GM20431 (cell line): ENCODE data around the gene SUOX.
"Not testable (repeated sequence)": the region's sequence is repeated elsewhere in the genome, so short reads cannot be mapped to it uniquely, and the experiment has no call there.

Experiments
- in situ Hi-C: fragments of 300-500 bp; cut with MseI, MboI; formaldehyde crosslinking; loops from one replicate; pipeline ENCODE4 v1.15.0; 2020; ENCODE audit warnings: low sequenced_read_pairs; ENCODE audit not compliant: unreplicated experiment

Gene SUOX

DNA sequence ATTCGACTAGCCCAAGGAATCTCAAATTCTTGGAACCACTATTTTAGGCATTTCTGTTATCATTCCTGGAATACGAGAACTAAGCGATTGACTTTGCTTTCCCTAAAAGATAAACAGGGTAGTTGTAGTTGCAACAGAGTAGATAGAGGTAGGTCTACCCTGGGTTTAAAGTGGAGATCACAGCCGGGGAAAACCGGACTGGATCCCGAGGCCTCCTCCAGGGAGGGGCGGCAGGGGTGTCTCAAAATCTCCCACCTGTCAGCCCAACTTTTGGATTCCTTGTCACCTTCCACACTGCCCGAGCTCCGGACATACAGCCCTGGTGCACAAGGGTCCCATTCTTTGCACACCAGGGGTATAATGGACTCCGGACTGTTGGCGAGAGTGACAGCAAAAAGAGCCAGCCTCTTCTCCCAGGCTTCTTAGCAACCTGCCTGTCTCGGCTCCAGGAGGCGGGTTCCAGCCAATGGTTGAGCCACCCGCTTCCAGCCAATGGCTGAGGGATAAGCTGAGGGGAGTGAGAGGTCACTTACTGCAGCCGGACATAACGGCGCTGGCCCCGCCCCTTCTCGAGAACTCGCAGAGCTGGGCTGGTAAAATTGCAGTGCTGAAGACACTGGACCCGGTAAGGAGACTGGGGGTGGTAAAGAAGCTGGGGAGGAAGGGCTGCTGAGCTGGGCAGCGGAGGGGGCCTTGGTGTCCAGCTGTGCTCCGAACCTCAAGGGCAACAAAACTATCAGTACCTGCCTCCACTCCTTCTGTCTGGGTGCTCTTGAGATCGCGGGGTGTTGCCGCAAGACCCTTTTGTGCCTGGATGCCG is at the start of gene SUOX:
Gene SUOX, plus strand, starts transcription at position 562 of the 820 bp plus-strand sequence. CDS start 4,946 bp downstream, outside the sequence.
- in situ Hi-C loops: no loop called here

DNA sequence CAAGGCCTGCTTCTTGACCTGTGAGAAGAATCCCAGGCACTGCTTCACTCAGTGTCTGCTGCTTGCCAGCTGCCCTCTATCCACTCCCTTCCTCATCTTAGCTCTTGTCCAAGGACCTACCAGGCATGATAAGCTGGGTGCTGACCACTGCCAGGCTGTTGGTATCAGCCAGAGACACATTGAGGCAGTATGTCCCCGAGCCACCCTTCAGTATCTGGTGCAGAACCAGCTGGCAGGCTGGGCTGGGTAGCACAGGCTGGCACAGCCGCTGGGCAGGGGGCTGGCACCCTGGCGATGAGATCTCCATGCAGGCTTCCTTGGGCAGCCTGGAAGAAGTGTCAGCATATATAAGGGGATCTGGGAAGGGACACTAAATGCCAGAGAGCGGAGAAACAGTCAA is 41.7 kb upstream of the SUOX start:
- in situ Hi-C loops: no loop called here

DNA sequence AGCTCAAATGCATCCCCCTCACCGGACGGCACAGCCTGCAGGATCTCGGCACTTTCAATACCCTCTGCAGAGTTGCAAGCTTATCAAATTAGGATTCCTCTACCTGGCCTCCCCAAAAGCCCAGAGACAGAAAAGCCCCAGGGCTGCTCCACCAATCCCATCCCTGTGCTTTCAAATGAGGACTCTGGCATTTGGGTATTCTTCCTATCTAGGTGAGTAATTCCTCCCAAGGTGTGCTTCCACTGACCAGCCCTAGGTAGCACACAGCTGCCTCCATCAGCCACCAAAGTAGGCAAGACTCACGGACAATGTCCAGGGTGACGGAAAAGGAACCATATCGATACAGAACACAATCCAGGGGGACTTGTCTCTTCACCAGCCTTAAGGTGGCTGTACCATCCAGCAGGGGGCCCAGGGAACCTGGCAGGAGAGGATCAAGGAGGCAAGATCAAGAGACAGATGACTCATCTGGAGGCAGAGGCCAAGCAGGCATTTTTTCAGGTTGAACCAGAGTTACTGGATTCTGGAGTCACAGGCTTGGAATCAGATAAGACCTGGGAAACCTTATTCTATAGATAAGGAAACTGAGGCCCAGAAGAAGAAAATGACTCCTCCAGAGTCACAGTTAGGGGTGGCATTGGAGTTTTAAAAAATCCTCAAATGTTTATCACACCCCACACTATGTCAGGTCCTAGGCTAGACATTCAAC is 41.1 kb upstream of the SUOX start:
- in situ Hi-C loops: no loop called here

DNA sequence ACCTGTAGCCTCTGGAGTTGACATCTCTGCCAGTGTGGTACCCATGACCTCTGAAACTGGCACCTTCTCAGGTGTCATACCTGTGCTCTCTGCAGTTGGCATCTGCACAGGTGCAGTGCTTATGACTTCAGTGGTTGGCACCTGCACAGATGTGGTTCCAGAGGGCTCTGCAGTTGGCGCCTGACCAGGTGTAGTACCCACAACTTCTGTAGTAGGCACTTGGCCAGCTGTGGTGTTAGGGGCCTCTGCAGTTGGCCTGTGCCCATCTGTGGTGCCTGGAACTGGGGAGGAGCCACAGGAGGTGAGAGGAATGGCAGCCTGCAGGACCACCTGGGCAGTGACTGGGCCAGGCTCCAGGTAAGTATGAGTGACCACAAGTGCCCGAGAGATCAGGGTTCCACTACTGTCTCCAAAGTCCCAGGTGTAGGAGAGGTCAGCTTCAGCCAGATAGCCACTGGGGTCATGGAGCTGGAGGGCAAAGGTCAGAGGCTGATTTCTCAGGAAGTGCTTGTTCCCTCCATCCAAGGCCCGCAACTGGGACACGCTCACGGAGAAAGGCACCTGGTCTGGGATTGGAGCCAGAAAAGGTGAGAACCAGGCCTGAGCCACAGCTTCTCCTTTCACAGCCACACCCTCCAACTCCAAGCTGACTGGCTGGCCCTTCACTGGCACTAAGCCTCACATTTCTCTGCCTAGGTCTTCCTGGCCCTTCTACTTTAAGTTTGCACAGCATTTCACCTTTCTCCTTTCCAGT is 39.8 kb upstream of the SUOX start:
- in situ Hi-C loops: no loop called here

DNA sequence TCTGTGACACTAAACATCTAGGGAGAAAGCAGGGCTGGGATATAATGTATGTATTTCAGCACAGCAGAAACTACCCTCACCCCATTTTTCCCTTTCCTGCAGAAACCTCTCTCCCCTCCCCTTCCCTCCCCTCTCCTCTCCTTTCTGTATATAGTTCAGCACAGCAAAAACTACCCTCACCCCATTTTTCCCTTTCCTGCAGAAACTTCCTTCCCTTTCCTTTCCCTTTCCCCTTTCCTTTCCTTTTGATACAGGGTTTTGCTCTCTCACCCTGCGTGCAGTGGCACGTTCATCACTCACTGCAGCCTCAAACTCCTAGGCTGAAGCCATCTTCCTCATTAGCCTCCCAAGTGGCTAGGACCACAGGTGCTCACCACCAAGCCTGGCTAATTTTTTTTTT is 33.3 kb upstream of the SUOX start:
- in situ Hi-C loops: no loop called here

DNA sequence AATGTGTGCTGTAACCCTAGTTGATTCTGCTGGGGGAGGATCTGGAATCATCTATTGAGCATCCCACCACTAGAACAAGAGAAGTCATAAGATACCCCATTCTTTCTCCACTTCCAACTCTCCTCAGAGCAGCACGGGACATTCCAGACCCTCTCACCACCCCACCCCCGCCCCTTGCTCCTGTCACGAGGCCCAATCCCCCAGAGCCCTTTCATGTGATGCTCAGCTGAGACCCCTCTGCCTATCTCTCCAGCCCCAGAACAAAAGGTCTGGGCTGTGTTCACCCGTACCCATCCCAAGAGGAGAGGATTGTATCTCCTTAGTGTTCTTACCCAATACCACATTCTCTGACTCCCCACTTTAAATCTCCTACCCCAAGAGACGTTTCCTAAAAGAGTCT is 31.8 kb upstream of the SUOX start:
- in situ Hi-C loops: no loop called here

DNA sequence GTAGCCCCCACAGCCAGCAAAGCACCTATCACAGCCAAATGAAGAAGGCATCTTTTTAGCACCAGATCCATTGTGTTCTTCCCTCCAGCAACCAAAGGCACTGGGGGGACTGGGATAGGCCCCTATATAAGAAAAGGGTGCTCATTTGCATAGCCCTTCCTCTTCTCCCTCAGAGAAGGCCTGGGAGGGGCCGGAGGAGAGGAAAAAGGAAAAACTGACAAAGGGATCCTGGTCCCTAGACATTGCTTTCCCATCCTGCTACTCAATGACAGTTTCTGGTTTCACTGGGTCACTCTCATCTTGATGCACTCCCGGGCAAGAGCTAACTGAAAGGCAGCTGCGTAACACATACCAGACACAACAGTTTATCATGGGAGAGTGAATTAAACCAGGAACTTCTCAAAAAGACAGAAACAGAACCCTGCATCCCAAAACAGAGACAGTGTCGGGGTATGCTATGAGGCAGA is 31.1 kb upstream of the SUOX start, which contains the start of gene PMEL:
Gene PMEL, minus strand, starts transcription at position 102 of the 467 bp plus-strand sequence. Its CDS starts 31 bp downstream, at position 71.
- in situ Hi-C loops: no loop called here

DNA sequence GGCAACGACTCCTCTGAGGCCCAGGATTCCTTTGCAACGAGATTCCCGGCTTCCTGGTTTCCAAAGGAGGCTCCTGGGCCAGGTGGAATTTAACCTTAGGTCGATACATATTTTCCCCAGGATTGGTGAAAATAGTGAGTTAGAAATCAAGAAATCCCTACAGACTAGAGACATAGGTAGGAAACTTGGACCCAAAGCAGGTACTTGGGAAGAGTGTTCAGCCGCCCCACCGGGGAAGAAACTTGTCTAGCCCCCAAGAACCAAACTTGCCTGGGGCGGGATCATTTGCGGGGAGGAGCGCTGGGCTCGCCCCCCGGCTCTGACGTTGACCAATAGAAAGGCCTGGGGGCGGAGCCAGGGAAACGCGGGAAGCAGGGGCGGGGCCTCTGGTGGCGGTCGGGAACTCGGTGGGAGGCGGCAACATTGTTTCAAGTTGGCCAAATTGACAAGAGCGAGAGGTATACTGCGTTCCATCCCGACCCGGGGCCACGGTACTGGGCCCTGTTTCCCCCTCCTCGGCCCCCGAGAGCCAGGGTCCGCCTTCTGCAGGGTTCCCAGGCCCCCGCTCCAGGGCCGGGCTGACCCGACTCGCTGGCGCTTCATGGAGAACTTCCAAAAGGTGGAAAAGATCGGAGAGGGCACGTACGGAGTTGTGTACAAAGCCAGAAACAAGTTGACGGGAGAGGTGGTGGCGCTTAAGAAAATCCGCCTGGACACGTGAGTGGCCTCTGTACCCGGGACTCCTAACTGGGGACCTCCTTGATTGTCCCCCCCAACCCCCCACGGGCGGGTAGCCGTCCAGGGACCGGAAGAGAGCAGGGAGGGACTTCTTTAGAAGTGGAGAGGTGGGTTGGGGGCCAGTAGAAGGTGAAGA is 30.4 kb upstream of the SUOX start, which contains the start of gene CDK2:
Gene CDK2, plus strand, starts transcription at position 423 of the 874 bp plus-strand sequence. Its CDS starts 179 bp downstream, at position 602.
- in situ Hi-C loops: no loop called here

DNA sequence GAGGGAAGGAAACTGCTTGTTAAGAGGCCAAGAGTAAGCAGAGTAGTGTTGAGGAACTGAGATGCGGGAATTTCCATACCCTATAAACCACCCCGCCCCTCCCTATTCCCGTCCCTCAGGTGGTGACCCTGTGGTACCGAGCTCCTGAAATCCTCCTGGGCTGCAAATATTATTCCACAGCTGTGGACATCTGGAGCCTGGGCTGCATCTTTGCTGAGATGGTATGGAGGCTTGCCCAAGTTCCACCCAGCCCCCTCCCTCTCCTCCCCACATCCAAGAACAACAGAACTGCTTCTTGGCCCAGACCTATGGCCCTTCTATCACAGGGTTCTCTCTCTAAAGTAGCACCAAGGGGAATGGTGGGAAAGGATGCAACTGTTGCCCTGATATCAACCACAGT is 27.7 kb upstream of the SUOX start:
- in situ Hi-C loops: no loop called here

DNA sequence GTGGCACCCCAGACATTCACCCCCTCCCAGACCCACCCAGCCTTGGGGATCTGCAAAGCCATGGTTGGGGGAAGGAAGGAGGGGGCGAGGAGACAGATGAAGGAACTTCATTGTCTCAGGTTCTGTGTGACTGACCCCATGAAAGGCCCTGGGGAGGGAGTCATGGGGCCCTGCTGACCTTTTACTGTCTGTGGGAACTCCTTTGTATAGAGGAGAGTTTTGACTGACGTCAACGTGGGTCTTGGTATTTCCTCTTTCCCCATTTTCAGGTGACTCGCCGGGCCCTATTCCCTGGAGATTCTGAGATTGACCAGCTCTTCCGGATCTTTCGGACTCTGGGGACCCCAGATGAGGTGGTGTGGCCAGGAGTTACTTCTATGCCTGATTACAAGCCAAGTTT is 26.3 kb upstream of the SUOX start:
- in situ Hi-C loops: no loop called here

DNA sequence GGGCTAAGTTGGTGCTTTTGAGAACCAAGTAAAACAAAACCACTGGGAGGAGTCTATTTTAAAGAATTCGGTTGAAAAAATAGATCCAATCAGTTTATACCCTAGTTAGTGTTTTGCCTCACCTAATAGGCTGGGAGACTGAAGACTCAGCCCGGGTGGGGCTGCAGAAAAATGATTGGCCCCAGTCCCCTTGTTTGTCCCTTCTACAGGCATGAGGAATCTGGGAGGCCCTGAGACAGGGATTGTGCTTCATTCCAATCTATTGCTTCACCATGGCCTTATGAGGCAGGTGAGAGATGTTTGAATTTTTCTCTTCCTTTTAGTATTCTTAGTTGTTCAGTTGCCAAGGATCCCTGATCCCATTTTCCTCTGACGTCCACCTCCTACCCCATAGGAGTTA is 25.0 kb upstream of the SUOX start:
- in situ Hi-C loops: no loop called here

DNA sequence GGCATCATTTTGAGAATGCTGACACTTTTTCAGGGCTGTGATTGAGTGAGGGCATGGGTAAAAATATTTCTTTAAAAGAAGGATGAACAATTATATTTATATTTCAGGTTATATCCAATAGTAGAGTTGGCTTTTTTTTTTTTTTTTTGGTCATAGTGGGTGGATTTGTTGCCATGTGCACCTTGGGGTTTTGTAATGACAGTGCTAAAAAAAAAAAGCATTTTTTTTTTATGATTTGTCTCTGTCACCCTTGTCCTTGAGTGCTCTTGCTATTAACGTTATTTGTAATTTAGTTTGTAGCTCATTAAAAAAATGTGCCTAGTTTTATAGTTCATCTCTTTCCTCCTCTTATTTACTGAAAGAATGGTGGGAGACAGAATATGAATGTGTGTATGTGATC is 24.6 kb upstream of the SUOX start:
- in situ Hi-C loops: no loop called here

DNA sequence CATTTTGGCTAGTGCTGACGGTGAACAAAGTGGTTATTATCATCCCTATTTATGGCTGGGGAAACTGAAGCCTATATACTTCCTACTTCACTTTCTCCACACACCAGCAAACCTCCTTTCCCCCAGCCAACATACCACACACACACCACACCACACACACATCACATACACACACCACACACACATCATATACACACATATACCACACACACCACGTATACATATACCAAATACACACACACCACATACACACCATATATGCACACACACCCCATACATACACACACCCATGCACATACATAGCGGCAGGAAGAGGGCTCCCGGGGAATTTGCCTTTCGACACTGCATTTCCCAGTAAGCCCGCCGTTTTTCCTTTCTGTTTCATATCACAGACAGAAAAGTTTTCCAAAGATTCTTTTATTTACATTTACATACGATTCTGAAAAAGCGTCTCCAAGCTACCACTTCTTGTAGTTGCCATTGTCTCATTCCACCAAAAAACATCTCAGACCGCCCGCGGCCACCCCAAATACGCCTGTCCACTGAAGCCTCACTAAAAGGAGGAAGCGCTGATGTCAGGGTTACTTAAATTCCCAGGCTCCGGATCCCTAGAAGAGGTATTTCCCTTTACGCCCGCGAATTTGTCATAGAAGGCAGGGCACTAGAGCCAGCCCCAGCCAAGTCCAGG is 24.0 kb upstream of the SUOX start:
- in situ Hi-C loops: no loop called here

DNA sequence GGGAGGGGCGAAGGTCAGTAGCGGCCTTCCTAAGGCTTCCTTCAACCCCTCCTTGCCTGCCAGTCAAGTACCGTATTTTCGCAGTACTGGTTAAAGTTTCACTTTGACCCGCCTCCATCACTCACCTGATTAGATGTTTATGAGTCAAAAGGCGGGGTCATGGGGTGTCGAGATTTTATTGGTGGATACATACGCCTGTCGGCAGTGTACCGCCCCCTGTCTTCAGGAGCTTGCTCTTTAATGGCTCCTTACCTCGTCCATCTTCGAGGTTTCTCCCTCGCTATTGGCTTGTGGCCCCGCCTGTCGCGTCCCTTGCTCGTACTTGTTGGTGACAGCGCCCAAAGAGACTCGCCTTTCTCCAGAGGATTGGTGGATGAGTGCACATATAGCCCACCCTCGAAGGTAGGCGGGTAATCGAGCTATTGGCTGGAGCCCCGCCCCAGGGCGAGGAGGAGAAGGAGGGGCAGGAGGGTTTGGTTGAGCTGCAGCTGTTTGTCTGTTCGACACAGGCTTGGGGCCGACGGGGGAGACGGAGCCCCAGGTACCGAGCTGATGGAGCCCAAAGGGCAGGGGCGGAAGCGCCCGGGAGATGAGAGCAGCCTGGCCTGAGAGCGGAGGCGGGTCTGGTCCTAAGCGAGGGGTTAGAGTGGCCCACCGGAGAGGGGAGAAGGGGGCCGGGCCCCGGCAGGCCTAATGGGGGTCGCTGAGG is 23.3 kb upstream of the SUOX start, which contains the start of gene RAB5B:
Gene RAB5B, plus strand, starts transcription at position 480 of the 709 bp plus-strand sequence. CDS start 12,883 bp downstream, outside the sequence.
- in situ Hi-C loops: no loop called here

DNA sequence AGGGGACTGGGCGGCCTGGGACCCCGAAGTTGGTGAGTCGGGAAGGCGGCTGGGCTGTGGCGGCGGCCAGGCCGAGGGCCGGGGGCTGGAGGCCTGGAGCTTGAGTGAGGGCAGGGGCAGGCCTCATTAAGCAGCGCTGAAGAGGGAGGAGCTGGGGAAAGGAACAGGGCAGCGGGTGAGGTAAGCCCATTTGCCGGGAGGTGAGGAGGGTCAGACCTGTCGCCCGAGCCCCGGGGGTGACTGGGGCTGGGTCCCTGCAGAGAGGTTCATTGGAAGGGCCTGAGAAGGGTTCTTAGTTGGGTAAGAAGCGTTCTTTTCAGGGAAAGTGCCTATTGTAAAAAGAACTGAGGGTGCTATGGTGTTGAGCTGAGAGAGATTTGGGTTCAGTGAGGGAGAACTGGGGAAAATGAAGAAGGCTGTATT is 22.8 kb upstream of the SUOX start:
- in situ Hi-C loops: no loop called here

DNA sequence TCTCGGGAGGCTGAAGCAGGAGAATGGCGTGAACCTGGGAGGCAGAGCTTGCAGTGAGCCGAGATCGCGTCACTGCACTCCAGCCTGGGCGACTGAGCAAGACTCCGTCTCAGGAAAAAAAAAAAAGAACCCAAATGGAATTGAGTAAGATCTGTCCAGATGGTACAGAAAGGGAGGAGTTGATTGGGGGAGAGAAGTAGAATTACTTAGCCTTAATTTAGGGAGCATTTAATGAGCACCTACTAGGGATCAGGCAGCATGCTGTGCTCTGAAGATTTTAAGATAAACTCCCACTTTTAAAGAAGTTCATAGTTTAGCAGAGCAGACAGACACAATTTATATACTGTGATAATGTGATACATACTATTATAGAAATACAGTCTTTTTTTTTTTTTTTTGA is 18.7 kb upstream of the SUOX start:
- in situ Hi-C loops: no loop called here

DNA sequence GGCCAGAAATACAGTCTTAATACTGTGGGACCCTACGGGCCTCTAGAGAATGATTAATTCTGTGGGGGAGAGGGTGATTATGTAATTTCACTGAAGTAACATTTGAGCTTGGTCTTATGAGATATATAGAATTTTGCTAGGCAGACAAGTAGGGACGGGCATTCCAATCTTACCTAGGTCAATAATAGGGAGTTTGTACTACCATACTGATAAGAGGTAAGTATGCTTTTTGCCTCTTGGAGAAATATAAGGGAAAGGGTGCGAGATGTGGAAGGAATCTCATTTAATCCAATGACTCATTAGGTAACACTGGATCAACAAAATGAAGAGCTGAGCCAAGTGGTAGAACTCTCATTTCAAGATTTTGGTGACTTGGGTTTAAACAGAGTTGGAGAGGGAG is 18.0 kb upstream of the SUOX start:
- in situ Hi-C loops: no loop called here

DNA sequence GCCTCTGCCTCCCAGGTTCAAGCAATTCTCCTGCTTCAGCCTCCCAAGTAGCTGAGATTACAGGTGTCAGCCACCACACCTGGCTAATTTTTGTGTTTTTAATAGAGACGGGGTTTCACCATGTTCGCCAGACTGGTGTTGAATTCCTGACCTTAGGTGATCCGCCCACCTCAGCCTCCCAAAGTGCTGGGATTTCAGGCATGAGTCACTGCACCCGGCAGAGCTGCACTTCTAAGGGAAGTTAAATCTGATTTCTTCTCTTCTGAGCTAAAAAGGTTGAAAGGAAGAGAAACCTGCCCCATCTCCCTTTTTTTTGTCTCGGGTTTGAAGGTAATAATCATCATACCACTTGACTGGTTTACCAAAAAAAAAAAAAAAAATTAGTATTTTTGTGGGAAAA is 15.2 kb upstream of the SUOX start:
- in situ Hi-C loops: not testable (repeated sequence)
